A204.1 (cell line): Measurements from ENCODE around the gene SPACA9.

Experiments used
- FAIRE-seq: peaks from 2 replicates; lab custom pipeline; 2012; peaks lifted over from hg19 to GRCh38; lab: Jason Lieb, UNC

The SPACA9 gene

GRCh38 chr9:132878695-132879456 lies at the start of gene SPACA9:
Gene SPACA9 (plus strand): TSS chr9:132878898. CDS start chr9:132883948, 5,050 bp downstream.
- no peak for FAIRE-seq

DNA sequence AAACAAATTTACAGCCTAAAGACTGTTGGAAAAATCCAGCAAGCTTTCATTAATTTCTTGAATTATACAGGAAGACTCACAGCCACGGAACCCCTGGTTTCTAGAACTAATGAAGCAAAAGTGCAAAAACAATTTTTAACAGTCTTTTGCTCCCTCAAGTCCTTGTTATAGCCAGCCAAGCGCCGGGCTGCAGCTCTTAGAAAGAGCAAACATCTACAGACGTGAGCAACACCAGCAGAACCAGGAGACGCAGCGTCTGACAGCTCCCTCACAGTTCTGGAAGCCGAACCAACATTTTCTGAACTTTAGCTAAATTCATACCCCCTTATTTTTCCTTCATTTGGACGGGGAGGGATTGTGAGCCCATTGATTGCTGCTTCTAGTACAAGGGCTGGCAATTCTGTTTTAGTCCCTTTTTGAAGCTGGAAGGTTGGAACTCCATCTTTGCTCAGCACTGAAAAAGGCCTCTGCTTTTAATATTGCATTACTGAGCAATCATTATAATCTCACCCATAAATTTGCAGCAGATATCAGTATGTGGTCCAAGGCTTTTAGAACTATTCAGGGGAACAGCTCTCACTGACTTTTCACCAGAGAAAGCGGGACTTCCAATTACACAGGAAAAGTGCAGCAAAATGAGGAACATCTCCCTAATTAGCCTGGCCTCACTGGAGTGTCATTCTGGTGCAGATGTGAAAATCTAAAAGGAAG lies 46.4 kb upstream of the SPACA9 start:
- FAIRE-seq: no peak

- no peak for FAIRE-seq
These were observed 45.1 kb upstream of the SPACA9 start for GRCh38 chr9:132833550-132834121.

DNA sequence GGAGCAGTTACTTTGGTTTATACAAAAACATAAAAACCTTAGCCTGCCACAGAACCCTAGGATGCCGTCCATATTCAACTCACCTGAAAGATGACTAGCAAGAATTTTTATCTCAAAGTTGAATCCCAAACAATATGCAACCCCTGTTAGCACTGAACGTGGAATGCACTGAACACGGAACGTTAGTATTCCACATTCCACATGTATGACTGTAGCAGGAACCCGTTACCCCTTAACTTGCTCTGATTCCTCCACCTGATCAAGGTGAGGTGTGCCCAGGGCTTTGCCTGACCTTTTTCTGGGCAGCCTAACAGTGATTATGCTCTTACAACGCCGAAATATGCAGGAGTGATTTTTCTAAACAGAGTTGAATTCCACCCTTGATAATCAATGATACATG lies 44.4 kb upstream of the SPACA9 start:
- FAIRE-seq: no peak

- FAIRE-seq: no peak
These were observed 41.0 kb upstream of the SPACA9 start for GRCh38 chr9:132837501-132838286.

GRCh38 chr9:132838291-132838690 lies 40.4 kb upstream of the SPACA9 start:
- FAIRE-seq: no peak

DNA sequence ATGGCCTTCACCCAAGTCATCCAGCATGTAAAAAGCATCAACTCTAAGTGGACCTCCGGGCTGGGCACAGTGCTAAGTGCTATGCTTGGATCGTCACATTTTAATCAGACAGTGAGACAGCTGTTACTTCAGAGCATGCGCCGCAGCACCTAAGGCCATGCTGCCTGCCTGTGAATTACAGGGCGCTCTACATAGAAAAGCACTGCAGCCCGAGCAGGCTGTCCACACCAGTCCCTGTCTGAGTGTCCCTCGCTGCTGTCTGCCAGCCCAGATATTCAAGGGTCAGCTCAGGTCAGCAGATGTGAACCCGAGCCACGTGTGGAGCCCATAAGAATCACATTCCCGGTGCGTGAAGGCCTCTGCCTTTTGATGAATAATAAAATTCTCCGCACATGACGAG lies 37.7 kb upstream of the SPACA9 start:
- FAIRE-seq: no peak

DNA sequence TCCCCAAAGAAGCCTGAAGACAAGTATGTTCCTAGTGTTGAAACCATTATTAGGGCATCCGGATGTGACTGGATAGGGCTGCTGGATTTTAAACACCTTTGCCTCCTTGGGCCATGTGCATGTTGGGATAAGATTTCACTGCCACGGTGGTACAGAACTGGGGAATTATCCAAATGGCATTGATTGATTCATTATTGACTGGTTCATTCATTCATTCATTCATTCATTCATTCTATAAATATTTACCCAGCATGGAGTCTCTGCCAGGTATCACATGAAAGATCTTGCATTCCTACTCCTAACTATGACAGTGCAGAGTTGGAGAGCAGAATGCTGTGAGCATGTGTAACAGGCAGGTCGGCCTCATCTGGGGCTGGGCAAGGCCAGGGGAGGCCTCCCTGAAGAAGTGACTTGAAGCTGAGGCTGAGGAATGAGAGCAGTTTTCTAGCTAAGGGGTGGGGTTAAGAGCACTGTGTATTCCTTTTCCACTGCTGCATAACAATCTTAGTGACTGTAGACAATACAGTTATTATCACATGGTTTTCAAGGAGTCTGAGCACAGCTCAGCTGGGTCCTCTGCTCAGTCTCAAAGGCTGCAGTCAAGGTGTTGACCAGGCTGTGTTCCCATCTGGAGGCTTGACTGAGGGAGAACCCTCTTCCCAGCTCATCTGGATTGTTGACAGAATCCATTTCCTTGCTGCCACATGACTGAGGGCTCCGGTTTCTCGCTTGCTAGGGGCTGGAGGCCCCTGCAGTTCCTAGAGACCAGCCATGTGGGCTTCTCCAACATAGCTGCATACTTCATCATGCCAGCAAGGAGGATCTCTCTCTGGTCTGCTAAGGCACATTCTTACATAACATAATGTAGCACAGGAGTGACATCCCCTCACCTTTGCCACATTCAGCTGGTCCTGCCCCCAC lies 36.3 kb upstream of the SPACA9 start:
- no peak for FAIRE-seq

- FAIRE-seq: no peak
These were observed 32.4 kb upstream of the SPACA9 start for GRCh38 chr9:132846109-132846917.

GRCh38 chr9:132846918-132847515 lies 31.7 kb upstream of the SPACA9 start:
- no peak for FAIRE-seq

GRCh38 chr9:132849185-132849706 lies 29.5 kb upstream of the SPACA9 start:
- no peak for FAIRE-seq

- FAIRE-seq: no peak
These were observed 25.2 kb upstream of the SPACA9 start for GRCh38 chr9:132853482-132853881.

GRCh38 chr9:132854832-132855231 lies 23.9 kb upstream of the SPACA9 start:
- FAIRE-seq: no peak

GRCh38 chr9:132855904-132856303 lies 22.8 kb upstream of the SPACA9 start:
- FAIRE-seq: no peak

- no peak for FAIRE-seq
These were observed 21.7 kb upstream of the SPACA9 start for GRCh38 chr9:132857031-132857430.

GRCh38 chr9:132857616-132858342 lies 20.9 kb upstream of the SPACA9 start:
- FAIRE-seq: no peak

- no peak for FAIRE-seq
These were observed 19.9 kb upstream of the SPACA9 start for GRCh38 chr9:132858751-132859150.

- no peak for FAIRE-seq
These were observed 17.0 kb upstream of the SPACA9 start for GRCh38 chr9:132861666-132862065.

GRCh38 chr9:132862533-132862932 lies 16.2 kb upstream of the SPACA9 start:
- no peak for FAIRE-seq
